GM19240 (cell line): ENCODE data around the gene TRA2A.
"Not testable (repeated sequence)": the region's sequence is repeated elsewhere in the genome, so short reads cannot be mapped to it uniquely, and the experiment has no call there.

Experiments
- DNase-seq: peaks from one replicate; pipeline ENCODE4 v3.0.0; 2011; ENCODE audit warnings: low spot score; ENCODE audit not compliant: insufficient read length

Gene TRA2A

GRCh38 chr7:23531794-23532489 is at the start of gene TRA2A:
Gene TRA2A, minus strand, starts transcription at chr7:23531981. Its CDS starts 157 bp downstream, at chr7:23531824.
- peak; percentile 81 for DNase-seq

- peak; percentile 63 for DNase-seq
These were observed 38.9 kb upstream of the TRA2A start for GRCh38 chr7:23570592-23571200.

- DNase-seq, result no peak
These were observed 26.5 kb upstream of the TRA2A start for GRCh38 chr7:23558303-23558702.

GRCh38 chr7:23547662-23548061 is 15.9 kb upstream of the TRA2A start:
- DNase-seq, result no peak

- peak; percentile 56 for DNase-seq
These were observed 15.3 kb upstream of the TRA2A start for GRCh38 chr7:23546897-23547572.

GRCh38 chr7:23545493-23545892 is 13.7 kb upstream of the TRA2A start:
- DNase-seq, result no peak

- no peak for DNase-seq
These were observed 13.2 kb upstream of the TRA2A start for GRCh38 chr7:23544913-23545354.

GRCh38 chr7:23542752-23543151 is 11.0 kb upstream of the TRA2A start:
- DNase-seq, result no peak

- DNase-seq, result no peak
These were observed 7.7 kb upstream of the TRA2A start for GRCh38 chr7:23539494-23539907.

GRCh38 chr7:23538301-23538700 is 6.5 kb upstream of the TRA2A start:
- DNase-seq, result no peak

GRCh38 chr7:23533238-23533604 is 1.4 kb upstream of the TRA2A start:
- no peak for DNase-seq

GRCh38 chr7:23532490-23533237 is 883 bp upstream of the TRA2A start:
- no peak for DNase-seq

GRCh38 chr7:23531050-23531793 is 559 bp downstream of the TRA2A start:
- no peak for DNase-seq

GRCh38 chr7:23530405-23530804 is 1.4 kb downstream of the TRA2A start:
- no peak for DNase-seq

- DNase-seq, result no peak
These were observed 2.4 kb downstream of the TRA2A start for GRCh38 chr7:23529262-23529859.

GRCh38 chr7:23525611-23526010 is 6.2 kb downstream of the TRA2A start:
- DNase-seq, result not testable (repeated sequence)

GRCh38 chr7:23524473-23524872 is 7.3 kb downstream of the TRA2A start:
- DNase-seq, result no peak

GRCh38 chr7:23523486-23524075 is 8.2 kb downstream of the TRA2A start:
- DNase-seq, result no peak

GRCh38 chr7:23520582-23520981 is 11.2 kb downstream of the TRA2A start:
- DNase-seq, result no peak

- DNase-seq, result no peak
These were observed 17.0 kb downstream of the TRA2A start for GRCh38 chr7:23514755-23515154.
